Measurements from ENCODE around the gene IZUMO4. TPM values are rescaled to one million over a fixed set of nuclear protein-coding genes. Genes with fewer than 3 reads are reported as not detected.

IZUMO4 gene, protein sequence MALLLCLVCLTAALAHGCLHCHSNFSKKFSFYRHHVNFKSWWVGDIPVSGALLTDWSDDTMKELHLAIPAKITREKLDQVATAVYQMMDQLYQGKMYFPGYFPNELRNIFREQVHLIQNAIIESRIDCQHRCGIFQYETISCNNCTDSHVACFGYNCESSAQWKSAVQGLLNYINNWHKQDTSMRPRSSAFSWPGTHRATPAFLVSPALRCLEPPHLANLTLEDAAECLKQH
- total RNA-seq = 1 to 10 TPM; 8.7 to 9.5 TPM

- DNase-seq (peak; percentile 100), ATAC-seq (peak; percentile 90)
- H3K27ac Mint-ChIP-seq = peak within 1 kb of the TSS; percentile 88
- peak within 1 kb of the TSS; percentile 82 for H3K4me3 Mint-ChIP-seq
- peaks cover 43% of the 10 kb centered on the region for H3K36me3 Mint-ChIP-seq (ENCODE audit: low read depth)
- H3K27me3 Mint-ChIP-seq (ENCODE audit: low read depth) = no peaks in the 10 kb centered on the region
- ChIA-PET POLR2A (interaction anchor here (0.6 to 7.1 kb wide), 5 partner anchors 12 to 65 kb away, joined by 3 to 93 read pairs (median 4); no protein-coding TSS in a partner anchor), CTCF (interaction anchor here (0.8 to 4.5 kb wide), 9 partner anchors 12 to 361 kb away, joined by 3 to 22 read pairs (median 3); no protein-coding TSS in a partner anchor)
- peaks cover 28% of the 10 kb centered on the region for H3K4me1 Mint-ChIP-seq (ENCODE audit: low read depth)
- H3K9me3 Mint-ChIP-seq (ENCODE audit: insufficient read depth) = no peaks in the 10 kb centered on the region
Measured at GRCh38 chr19:2096480-2097202, at the start of gene IZUMO4. Gene IZUMO4 (plus strand): TSS chr19:2096915. CDS start chr19:2096946, 31 bp downstream.

GRCh38 chr19:2047076-2047448 is 49.7 kb upstream of the IZUMO4 start:
- Mint-ChIP-seq H3K4me1 (ENCODE audit: low read depth) (peaks cover 55% of the 10 kb centered on the region), H3K27me3 (ENCODE audit: low read depth) (no peaks in the 10 kb centered on the region), H3K27ac (no peak overlapping the region), H3K9me3 (ENCODE audit: insufficient read depth) (no peaks in the 10 kb centered on the region), H3K4me3 (no peak overlapping the region), H3K36me3 (ENCODE audit: low read depth) (peaks cover 32% of the 10 kb centered on the region)
- ATAC-seq = no peak
- POLR2A ChIA-PET = interaction anchor here (0.6 kb wide), 1 partner anchor 8 kb away, joined by 3 read pairs; no protein-coding TSS in a partner anchor
- CTCF ChIA-PET = no interaction called here
- DNase-seq = peak; percentile 20

- ATAC-seq (no peak), DNase-seq (peak; percentile 23)
- Mint-ChIP-seq H3K4me1 (ENCODE audit: low read depth) (peaks cover 56% of the 10 kb centered on the region), H3K4me3 (peak overlapping the region; percentile 85), H3K27me3 (ENCODE audit: low read depth) (no peaks in the 10 kb centered on the region), H3K27ac (no peak overlapping the region), H3K36me3 (ENCODE audit: low read depth) (peaks cover 28% of the 10 kb centered on the region), H3K9me3 (ENCODE audit: insufficient read depth) (no peaks in the 10 kb centered on the region)
- ChIA-PET POLR2A (interaction anchor here (0.6 kb wide), 1 partner anchor 9 kb away, joined by 3 read pairs; no protein-coding TSS in a partner anchor), CTCF (no interaction called here)
Measured at GRCh38 chr19:2047449-2048103, 49.1 kb upstream of the IZUMO4 start.

- H3K36me3 Mint-ChIP-seq (ENCODE audit: low read depth) = peaks cover 25% of the 10 kb centered on the region
- no peak for ATAC-seq
- peak overlapping the region; percentile 85 for H3K4me3 Mint-ChIP-seq
- CTCF ChIA-PET = no interaction called here
- H3K9me3 Mint-ChIP-seq (ENCODE audit: insufficient read depth) = no peaks in the 10 kb centered on the region
- H3K4me1 Mint-ChIP-seq (ENCODE audit: low read depth) = peaks cover 49% of the 10 kb centered on the region
- no peak overlapping the region for H3K27ac Mint-ChIP-seq
- DNase-seq = no peak
- no peaks in the 10 kb centered on the region for H3K27me3 Mint-ChIP-seq (ENCODE audit: low read depth)
- POLR2A ChIA-PET = interaction anchor here (1.8 to 2.6 kb wide), 2 partner anchors 36 to 47 kb away, joined by 5 to 9 read pairs; partner anchors contain the start of gene MOB3A
Measured at GRCh38 chr19:2048104-2048958, 48.4 kb upstream of the IZUMO4 start.

GRCh38 chr19:2048959-2049740 is 47.6 kb upstream of the IZUMO4 start:
- Mint-ChIP-seq H3K9me3 (ENCODE audit: insufficient read depth) (no peaks in the 10 kb centered on the region), H3K4me3 (peak overlapping the region; percentile 85), H3K27me3 (ENCODE audit: low read depth) (no peaks in the 10 kb centered on the region), H3K27ac (peak overlapping the region; percentile 86), H3K4me1 (ENCODE audit: low read depth) (peaks cover 48% of the 10 kb centered on the region), H3K36me3 (ENCODE audit: low read depth) (peaks cover 23% of the 10 kb centered on the region)
- ChIA-PET POLR2A (interaction anchor here (0.6 to 2.6 kb wide), 5 partner anchors 17 to 780 kb away, joined by 3 to 9 read pairs (median 4); partner anchors contain the start of genes CIRBP and MOB3A), CTCF (no interaction called here)
- ATAC-seq = no peak
- DNase-seq = peak; percentile 40

DNA sequence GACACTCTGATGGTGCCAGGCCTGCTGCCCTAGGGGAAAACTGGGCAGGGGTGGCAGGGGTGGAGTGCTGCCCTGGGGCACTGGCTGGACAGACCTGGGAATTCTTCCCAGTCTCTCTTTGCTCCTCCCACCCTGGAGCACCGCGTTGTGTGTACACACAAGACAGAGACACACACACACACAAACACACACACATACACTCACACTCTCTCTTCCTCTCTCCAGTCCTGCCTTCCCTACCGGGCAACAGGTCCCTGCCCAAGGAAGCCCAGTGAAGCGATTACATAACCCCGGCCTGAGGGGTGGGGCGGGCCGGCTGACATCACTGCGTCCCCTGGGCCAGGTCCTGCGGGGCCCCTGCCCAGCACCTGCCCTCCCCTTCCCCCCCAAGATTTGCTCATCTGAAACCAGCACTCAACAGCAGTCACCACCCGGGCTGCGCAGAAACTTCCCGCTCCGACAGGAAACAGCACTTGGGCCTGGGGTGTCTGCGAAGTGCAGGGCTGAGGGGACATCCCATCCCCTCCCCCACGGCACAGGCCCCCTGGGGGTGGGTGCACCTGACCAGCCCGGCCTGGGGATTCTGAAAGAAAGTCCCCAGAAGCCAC is 46.9 kb upstream of the IZUMO4 start:
- Mint-ChIP-seq H3K4me1 (ENCODE audit: low read depth) (peaks cover 50% of the 10 kb centered on the region), H3K36me3 (ENCODE audit: low read depth) (peaks cover 20% of the 10 kb centered on the region), H3K9me3 (ENCODE audit: insufficient read depth) (no peaks in the 10 kb centered on the region), H3K4me3 (peak overlapping the region; percentile 85), H3K27ac (peak overlapping the region; percentile 86), H3K27me3 (ENCODE audit: low read depth) (no peaks in the 10 kb centered on the region)
- ChIA-PET CTCF (interaction anchor here (1.0 kb wide), 1 partner anchor 154 kb away, joined by 3 read pairs; no protein-coding TSS in a partner anchor), POLR2A (interaction anchor here (0.6 to 2.6 kb wide), 11 partner anchors 8 to 781 kb away, joined by 3 to 9 read pairs (median 4); partner anchors contain the start of genes CIRBP and MOB3A)
- DNase-seq = peak; percentile 74
- peak; percentile 13 for ATAC-seq

DNA sequence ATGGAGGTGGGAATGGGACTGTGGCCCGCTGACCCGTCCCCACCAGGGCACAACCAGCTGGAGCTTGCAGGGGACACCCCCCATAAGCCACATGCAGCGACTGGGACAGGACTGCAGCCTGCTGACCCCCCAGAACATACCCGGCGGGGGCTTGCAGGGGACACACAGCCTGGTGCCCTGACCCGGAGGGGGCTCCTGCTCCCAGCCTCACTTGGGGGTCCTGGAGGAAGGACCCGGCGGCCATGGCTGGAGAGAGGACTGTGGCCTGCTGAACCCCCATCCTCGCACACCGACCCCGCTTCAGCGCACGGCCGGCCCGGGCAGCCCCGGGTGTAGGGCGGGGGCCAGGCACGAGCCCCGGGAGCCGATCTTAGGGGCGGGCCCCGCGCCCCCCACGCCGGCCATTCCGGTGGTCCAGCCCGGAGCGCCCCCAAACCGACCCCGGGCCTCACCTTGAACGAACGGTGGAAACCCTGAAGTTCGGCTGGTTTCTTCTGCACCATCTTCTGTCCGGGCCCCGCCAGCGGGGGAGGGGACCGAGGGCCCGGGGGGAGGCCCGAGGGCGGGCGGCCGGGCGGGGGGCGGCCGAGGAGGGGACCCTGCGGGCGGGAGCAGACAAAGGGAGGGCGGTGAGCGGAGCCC is 46.2 kb upstream of the IZUMO4 start:
- H3K4me3 Mint-ChIP-seq = peak overlapping the region; percentile 85
- H3K4me1 Mint-ChIP-seq (ENCODE audit: low read depth) = peaks cover 54% of the 10 kb centered on the region
- ChIA-PET CTCF (interaction anchor here (1.0 kb wide), 1 partner anchor 155 kb away, joined by 3 read pairs; no protein-coding TSS in a partner anchor), POLR2A (interaction anchor here (1.0 to 2.6 kb wide), 8 partner anchors 8 to 45 kb away, joined by 3 to 9 read pairs (median 4); partner anchors contain the start of gene MOB3A)
- H3K27me3 Mint-ChIP-seq (ENCODE audit: low read depth) = no peaks in the 10 kb centered on the region
- no peaks in the 10 kb centered on the region for H3K9me3 Mint-ChIP-seq (ENCODE audit: insufficient read depth)
- DNase-seq (no peak), ATAC-seq (peak; percentile 12)
- H3K27ac Mint-ChIP-seq = peak overlapping the region; percentile 86
- H3K36me3 Mint-ChIP-seq (ENCODE audit: low read depth) = peaks cover 19% of the 10 kb centered on the region

GRCh38 chr19:2050991-2051772 is 45.5 kb upstream of the IZUMO4 start, which contains the start of gene MKNK2:
Gene MKNK2 (minus strand): TSS chr19:2051244. CDS start chr19:2050851, 393 bp downstream.
- peaks cover 58% of the 10 kb centered on the region for H3K4me1 Mint-ChIP-seq (ENCODE audit: low read depth)

More at GRCh38 chr19:2050991-2051772, 45.5 kb upstream of the IZUMO4 start, which contains the start of gene MKNK2:
- ChIA-PET CTCF (interaction anchor here (1.0 to 2.4 kb wide), 11 partner anchors 9 to 123 kb away, joined by 3 to 11 read pairs (median 6); no protein-coding TSS in a partner anchor), POLR2A (interaction anchor here (0.6 to 2.8 kb wide), 18 partner anchors 8 to 167 kb away, joined by 3 to 31 read pairs (median 5); partner anchors contain the start of gene ABHD17A)
- no peaks in the 10 kb centered on the region for H3K9me3 Mint-ChIP-seq (ENCODE audit: insufficient read depth)
- H3K36me3 Mint-ChIP-seq (ENCODE audit: low read depth) = peaks cover 19% of the 10 kb centered on the region
- peak within 1 kb of the TSS; percentile 85 for H3K4me3 Mint-ChIP-seq
- no peaks in the 10 kb centered on the region for H3K27me3 Mint-ChIP-seq (ENCODE audit: low read depth)
- H3K27ac Mint-ChIP-seq = peak within 1 kb of the TSS; percentile 93
- peak; percentile 69 for ATAC-seq
- peak; percentile 94 for DNase-seq
